Stimulated activated CD4-positive, alpha-beta T cell treated with anti-CD3 and anti-CD28 coated beads, Interleukin-15, amount 100 ng/mL, for 1 hour (primary cell): ENCODE measurements around the gene EML4.
"Not testable (repeated sequence)": the region's sequence is repeated elsewhere in the genome, so short reads cannot be mapped to it uniquely, and the experiment has no call there.

Experiments
- DNase-seq, 2 donors: peaks; one replicate each; pipeline ENCODE4 v3.0.0-alpha.2; 2020; ENCODE audit warnings: low read depth in 1 of 2, low spot score in 1 of 2

Gene EML4

DNA sequence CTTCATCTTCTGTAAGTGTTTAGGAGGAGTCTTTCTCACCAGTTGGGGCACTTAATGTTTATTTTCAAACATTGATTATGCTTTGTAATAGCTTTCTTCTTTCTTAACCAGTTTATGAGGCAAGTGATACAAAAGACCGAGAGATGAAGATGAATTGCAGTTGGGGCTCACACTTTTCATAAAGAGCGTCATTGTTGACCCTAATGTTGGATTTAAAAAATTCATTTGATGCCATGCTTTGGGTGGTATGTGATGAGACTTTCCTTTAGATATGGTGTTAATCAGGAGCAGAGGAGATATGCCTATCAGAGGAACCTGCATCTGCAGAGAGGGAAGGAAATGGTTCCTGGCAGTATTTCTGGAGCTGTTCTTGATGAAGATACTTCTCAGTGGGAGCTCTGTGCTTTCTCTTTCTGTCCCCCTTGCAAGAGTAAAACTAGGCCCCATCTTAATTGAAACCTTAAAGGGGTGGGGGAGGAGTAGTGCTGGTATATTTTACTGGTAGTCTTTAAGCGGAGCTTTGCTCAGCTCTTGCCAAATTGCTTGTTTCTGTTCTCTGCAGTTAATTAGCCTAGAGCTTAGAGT is 2.3 kb downstream of the EML4 start:
- DNase-seq = no peak

DNA sequence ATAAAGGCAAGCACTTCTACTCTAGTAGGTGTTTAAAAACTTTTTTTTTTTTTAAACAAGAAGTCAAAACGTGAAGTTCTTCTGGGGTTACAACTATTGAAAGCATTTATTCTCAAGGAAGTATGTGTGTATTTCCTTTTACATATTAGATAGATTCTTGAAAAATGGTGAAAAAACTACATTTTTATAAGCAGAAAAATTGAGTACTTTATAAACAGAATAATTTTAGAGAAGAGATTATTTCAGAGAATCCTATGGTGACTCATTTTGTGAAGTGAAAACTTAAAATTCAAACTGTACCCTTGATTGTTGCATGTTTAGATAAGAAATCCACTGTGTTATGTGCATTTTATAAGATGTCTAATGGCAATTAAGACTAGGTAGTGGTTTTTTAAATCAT is 2.9 kb downstream of the EML4 start:
- no peak for DNase-seq

DNA sequence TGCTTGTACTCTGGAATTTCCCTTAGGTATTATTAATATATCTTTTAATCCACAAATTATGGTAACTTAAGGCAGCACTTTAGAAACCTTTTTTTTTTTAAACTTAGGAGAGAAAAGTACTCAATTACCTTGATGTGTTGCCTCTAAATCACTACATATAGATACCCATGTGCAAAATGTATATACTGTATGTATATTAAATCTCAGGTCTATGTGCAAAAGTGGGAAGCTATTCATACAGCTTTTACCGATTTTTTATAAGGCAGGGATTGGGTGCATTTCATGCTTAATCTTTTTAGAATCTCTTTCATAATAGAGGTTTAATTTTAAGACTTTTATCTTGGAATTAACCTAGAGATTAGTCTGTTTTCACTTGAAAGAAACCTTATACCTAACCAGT is 3.4 kb downstream of the EML4 start:
- no peak for DNase-seq

DNA sequence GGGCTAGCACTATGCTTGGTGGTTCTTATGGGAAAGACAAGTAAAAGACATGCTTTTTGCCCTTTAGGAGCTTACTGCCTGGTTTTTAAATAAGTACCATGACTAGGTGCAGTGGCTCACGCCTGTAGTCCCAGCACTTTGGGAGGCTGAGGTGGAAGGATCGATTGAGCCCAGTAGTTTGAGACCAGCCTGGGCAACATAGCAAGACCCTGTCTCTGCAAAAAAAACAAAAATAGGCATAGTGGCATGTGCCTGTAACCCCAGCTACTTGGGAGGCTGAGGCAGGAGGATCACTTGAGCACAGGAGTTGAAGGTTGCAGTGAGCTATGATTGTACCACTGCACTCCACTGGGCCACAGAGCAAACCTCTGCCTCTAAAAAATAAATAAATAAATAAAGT is 4.3 kb downstream of the EML4 start:
- not testable (repeated sequence) for DNase-seq

DNA sequence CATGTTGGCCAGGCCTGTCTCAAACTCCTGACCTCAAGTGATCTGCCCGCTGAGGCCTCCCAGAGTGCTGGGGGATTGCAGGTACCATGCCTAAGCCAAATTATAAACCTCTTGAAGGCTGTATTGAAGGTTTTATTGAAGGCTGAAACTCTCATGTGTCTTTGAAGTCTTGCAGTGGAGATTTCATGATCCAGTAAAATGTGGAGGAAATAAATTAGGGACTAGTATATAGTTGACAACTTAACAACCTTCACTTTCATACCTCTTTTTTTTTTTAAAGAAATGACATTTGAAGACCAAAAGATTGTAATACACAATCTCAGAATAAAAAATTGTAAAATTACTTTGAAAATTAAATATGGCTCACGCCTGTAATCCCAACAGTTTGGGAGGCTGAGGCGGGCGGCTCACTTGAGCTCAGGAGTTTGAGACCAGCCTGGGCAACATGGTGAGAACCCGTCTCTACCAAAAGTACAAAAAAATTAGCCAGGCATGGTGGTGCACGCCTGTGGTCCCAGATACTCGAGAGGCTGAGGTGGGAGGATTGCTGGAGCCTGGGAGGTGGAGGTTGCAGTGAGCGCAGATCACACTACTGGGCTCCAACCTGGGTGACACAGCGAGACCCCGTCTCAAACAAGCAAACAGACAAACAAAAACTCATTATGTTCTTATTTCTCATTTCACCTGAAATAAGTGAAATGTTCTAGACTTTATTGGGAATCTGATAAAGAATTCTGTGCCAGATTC is 8.0 kb downstream of the EML4 start:
- no peak for DNase-seq

DNA sequence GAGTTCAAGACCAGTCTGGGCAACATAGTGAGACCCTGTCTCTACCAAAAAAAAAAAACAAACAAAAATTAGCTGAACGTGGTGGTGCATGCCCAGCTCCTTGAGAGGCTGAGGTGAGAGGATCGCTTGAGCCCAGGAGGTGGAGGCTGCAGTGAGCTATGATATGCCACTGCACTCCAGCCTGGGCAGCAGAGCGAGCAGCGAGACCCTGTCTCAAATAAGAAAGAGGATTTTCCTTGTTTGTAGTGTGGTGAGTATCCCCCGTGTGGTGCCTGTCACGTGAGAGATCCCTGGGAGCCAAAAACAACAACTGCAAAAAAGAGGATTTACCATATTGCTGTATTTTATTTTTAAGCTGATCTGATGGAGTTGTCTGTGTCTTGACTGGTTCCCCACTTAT is 9.2 kb downstream of the EML4 start:
- no peak for DNase-seq

DNA sequence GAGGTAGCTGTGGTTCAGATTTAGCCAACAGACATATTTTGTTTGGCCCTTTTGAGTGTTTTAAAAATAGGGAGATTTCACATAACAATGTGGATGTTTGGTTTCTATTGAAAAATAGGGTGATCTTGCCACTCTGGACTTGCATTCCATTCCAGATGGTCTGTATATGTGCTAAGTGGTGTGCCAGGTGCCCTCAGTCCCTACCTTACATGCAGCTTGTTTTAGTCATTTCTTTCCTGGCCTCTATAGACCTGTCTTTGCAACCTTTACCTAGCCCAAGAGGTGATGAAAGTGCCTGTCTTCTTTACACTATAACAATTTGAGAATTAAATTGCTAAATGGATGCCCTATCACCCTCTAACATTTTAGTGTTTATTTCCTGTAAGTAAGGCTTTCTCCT is 11.1 kb downstream of the EML4 start:
- no peak for DNase-seq

DNA sequence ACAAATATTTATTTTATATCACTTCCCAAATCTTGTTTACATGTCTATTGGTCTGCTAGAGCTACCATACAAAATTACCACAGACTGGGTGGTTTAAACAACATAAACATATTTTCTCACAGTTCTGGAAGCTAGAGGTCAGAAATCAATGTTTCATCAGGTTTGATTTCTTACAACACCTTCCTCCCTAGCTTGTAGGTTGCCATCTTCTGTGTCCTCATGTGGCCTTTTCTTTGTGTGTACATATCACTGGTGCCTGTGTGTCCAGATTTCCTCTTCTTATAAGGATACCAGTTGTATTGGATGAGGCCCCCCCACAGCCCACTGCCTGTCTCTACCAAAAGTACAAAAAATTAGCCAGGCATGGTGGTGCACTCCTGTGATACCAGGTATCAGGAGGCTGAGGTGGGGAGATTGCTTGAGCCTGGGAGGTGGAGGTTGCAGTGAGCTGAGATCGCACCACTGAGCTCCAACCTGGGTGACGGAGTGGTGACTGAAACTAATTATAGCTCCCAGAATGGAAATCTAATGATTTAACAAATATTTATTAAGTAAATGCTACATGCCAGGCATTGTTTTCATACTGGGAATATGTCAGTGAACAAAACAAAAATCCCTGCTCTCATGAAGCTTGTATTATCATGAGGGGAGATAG is 13.6 kb downstream of the EML4 start:
- no peak for DNase-seq

DNA sequence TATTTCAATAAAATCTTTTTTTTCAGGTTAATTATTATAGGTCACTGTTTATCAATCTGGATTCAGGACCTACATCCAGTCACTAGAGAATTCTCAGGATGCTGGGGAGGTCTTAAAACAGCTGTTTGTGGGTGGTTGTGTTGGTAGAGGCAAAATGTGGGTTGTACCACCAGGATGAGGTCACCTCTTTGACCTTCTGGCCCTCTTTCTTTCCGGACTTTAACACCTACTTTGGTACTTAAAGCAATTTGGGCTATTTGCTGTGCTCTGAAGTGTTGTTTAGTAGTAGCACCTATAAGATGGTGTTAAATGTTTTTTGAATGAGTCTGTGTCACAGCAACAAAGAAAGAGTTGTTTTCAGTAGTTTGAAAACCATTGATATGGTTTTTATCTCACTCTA is 14.6 kb downstream of the EML4 start:
- no peak for DNase-seq

DNA sequence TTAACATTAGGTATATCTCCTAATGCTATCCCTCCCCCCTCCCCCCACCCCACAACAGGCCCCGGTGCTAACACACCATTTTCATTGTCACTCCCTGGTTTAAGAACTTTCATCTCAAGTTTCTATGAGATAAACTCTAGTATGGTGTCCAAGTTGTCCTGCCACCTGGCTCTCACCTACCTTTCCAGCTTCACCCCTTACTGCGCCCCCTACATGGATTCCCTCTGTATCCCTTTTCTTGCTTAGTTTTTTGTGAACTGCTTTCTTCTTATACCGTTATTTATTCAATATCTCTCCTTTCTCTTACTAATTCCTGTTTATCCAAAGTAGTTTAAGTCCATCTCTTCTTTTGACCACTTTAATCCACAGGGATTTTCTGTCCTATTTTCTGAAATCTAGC is 15.2 kb downstream of the EML4 start:
- no peak for DNase-seq

DNA sequence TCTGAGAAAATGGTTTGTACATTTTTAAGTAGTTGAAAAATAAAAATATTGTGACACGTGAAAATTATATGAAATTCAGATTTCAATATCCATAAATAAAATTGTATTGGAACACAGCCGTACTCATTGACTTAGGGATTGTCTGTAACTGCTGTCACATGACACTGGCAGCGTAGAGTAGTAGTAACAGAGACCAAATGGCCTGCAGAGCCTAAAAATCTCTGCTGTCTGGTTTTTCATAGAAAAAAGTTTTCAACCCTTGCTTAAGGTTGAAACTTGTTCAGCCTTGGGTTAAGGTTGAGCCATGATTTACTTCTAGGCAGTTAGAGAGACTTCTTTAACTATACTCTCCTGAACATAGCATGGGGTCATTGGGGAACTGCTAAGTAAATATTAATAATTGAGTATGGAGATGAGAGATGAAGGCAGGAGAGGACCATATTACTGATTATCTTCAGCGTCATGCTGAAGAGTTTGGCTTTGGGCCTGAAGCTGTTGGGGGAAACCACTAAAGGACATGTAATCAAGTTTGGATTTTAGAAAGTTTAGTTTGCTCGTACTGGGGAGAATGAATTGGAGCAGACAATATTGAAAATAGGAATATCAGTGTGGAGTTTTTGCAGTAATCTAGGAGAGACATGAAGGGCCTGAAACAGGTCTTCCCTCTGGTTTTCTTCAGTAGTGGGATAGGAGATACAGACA is 16.2 kb downstream of the EML4 start:
- no peak for DNase-seq

DNA sequence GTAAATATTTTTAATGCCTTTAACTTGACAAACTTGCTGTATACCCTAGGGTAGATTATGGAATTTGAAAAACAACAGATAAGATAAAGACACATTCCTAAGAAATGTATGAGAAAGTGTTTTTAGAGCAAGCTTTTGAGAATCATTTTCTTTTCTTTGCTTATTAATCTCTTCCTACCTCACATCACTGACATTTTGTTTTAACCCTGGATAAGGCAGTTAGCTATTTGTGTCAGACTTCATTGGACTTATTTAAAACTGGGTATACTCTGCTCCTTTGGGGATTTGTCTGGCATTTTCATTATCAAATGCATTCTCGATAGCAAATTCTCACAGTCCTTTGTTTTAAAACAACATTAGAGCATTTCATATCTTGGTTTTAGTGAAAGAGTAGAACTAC is 17.2 kb downstream of the EML4 start:
- no peak for DNase-seq

DNA sequence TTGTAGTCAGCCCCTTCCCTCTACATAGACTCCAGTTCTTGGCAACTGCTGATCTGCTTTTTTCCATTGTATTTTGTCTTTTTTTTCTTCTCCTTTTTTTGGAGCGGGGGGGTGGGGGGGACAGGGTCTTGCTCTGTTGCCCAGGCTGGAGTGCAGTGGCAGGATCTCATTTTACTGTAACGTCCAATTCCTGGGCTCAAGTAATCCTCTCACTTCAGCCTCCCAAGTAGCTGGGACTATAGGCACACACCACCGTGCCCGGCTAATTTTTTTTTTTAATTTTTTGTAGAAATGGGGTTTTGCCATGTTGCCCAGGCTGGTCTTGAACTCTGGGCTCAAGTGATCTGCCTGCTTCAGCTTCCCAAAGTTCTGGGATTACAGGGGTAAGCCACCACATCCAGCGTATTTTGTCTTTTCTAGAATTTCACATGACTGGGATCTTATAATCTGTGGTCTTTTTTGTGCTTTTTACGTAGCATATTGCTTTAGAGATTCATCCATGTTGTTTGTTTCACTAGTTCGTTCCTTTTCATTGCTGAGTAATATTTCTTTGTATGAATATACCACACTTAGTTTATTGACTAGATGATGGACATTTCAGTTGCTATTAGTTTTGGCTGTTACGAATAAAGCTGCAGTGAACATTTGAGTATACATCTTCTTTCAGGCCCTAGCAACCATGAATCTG is 17.9 kb downstream of the EML4 start:
- DNase-seq = no peak

DNA sequence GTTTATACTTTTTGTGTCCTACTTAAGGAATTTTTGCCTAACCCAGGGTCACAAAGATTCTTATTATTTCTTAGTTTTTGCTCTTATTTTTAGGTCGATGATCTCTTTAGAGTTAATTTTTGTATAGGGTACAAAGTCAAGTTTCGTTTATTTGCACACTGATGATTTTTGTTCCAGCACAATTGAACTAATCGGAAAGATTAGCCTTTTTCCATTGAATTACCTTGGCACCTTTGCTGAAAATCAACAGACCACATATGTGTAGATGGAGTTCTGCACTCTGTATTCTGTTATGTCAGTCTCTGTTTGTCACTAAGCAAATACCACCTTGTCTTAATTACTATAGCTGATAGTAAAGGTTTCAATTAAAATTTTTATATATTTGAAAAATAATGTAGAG is 18.7 kb downstream of the EML4 start:
- DNase-seq = no peak

DNA sequence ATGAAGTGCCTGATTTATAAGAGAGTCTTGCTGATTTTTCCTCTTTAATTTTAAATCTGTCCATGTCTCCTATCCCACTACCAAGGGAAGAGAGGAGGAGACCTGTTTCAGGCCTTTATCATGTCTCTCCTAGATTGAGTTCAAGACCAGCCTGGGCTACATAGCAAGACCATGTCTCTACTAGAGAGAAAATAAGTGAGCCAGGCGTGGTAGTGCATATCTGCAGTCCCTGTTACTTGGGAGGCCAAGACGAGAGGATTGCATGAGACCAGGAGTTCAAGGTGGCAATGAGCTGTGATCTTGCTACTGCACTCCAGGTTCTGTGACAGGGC is 20.0 kb downstream of the EML4 start:
- no peak for DNase-seq

DNA sequence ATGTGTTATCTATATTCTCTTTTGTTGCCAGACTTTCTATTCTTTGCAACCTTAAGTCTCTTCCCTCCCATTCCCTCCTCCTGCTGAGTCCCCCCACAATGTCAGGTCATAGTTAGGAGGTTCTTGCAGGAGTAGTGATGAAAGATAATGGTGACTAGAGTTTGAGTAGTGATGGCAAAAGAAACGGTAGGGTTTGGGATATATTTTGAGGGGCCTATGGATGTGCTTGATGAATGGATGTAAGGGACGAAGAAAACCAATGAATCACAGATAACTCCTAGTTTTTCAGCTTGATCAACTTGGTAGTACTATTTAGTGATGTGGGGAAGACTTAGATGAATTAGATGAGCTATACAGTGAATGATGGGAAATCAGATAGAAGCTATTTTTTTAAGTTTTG is 21.0 kb downstream of the EML4 start:
- no peak for DNase-seq

DNA sequence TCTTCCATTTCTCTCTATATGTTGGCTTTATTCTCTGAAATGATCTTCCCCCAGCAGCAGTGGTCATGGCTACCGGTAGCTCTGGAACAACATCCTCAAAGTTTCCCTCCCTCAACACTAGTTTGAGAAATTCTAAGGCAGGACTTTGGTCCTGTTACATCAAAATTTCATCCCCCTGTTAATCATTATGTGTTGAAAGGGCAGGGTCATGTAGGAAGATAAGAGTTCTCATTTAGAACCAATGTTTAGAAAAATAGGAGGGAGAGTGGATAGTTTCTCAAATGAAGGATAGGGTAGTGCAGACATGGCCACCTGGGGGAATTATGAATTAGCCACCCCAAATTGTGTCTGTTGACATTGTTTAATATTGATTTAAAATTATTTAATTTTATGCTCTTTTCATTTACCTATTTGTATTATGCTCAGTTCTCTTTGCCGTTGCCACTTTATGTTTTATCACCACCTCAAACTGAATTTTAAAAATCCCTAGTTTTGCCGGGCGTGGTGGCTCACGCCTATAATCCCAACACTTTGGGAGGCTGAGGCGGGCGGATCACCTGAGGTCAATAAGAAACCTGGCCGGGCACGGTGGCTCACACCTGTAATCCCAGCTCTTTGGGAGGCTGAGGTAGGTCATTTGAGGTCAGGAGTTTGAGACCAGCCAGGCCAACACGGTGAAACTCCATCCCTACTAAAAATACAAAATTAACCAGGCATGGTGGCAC is 22.3 kb downstream of the EML4 start:
- DNase-seq = no peak

DNA sequence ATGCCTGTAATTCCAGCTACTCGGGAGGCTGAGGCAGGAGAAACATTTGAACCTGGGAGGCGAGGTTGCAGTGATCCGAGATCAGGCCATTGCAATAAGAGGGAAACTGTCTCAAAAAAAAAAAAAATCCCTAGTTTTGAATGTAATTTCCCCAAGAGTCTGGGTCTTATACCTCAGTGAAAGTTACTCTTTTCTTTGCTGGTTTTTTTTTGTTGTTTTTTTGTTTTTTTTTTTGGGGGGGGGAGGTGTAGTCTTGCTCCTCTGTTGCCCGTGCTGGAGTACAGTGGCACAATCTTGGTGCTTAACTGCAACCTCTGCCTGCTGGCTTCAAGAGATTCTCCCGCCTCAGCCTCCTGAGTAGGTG is 22.8 kb downstream of the EML4 start:
- no peak for DNase-seq

DNA sequence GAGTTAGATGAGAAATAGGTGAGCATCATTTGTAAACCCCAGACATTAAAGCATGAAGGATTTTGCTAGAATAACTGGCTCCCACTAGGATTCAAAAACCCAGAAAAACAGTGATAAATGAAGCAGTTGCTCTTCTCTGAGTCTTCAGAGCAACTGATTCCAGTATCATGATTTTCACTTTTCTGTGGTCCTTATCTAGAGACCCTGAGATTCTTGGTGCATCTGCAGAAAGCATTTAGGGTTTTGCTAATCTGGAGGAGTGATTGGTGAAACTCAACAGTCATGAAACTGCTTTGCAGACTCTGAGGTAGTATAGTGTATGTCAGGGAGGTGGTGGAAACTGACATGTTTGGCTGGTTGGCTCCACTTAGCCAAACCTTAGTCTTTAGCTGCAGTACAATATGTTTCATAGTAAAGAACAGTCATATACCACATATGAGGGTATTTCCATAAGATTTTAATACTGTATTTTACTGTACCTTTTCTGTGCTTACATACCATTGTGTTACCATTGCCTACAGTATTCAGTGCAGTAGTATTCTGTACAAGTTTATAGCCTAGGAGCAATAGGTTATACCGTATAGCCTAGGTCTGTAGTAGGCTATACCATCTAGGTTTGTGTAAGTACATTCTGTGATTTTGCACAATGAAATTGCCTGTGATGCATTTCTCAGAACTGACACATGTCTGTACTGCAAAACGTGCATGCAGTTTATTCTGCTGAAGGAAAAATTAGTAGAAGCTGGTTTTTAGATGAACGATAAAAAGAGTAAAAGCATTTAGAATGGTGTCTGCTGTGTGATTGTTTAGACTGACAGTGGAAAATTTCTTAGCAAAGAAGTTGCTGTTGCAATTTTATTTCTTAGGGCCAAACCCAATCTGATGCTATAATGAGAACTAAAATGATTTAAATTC is 23.8 kb downstream of the EML4 start:
- DNase-seq = no peak

DNA sequence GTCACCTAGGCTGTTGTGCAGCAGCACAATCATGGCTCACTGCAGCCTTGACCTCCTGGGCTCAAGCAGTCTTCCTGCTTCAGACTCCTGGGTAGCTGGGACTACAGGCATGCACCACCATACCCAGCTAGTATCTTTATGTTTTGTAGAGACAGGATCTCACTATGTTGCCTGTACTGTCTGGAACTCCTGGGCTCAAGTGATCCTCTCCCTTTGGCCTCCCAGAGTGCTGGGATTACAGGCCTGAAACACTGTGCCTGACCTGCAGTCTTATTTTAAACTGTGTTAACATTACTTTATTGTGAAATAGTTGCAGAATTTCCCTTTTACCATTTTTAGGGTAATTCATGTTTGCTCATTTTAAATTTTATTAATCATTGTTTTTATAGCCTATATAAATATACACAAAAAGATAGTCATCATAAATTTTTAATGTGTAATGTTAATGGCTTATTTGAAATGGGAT is 24.6 kb downstream of the EML4 start:
- DNase-seq = no peak
